HepG2 (cell line): ENCODE results near the gene MFAP1. TPM values are rescaled to one million over a fixed set of nuclear protein-coding genes. Genes with fewer than 3 reads are reported as not detected.
A peak's percentile ranks its signal among the peaks of the same experiment; 100 is the strongest.

Experiments
- ARID3A ChIP-seq: IDR thresholded peaks from 2 replicates; pipeline ENCODE4 v1.6.1; 2012; ENCODE audit warnings: low read depth, low read length, improper control_type of control experiment
- ATF2 ChIP-seq: sonication (generic); formaldehyde crosslinking; IDR thresholded peaks from 2 replicates; pipeline ENCODE4 v1.4.0; 2020; ENCODE audit warnings: missing genetic modification reagents
- ATRX ChIP-seq: sonication (generic); formaldehyde crosslinking; IDR thresholded peaks from 2 replicates; pipeline ENCODE4 v1.4.0; 2020; ENCODE audit warnings: missing genetic modification reagents, borderline replicate concordance
- E2F5 ChIP-seq: sonication (generic); formaldehyde crosslinking; conservative IDR thresholded peaks from 2 replicates; pipeline ENCODE4 v1.4.0; 2020; ENCODE audit warnings: missing genetic modification reagents
- HOXA5 ChIP-seq: sonication (generic); formaldehyde crosslinking; IDR thresholded peaks from 2 replicates; pipeline ENCODE4 v1.4.0; 2020; ENCODE audit warnings: missing genetic modification reagents
- IKZF5 ChIP-seq: IDR thresholded peaks from 2 replicates; pipeline ENCODE4 v1.6.1; 2018; ENCODE audit warnings: missing genetic modification reagents, mild to moderate bottlenecking, missing compliant biosample characterization
- MTA1 ChIP-seq: sonication (generic); formaldehyde crosslinking; IDR thresholded peaks from 2 replicates; pipeline ENCODE4 v1.4.0; 2020; ENCODE audit warnings: missing genetic modification reagents, mild to moderate bottlenecking, borderline replicate concordance
- MXI1 ChIP-seq: IDR thresholded peaks from 3 replicates; pipeline ENCODE4 v1.6.1; 2012; ENCODE audit warnings: low read depth, low read length, inconsistent platforms, borderline replicate concordance
- NFE2L2 ChIP-seq: fragments of 150-350 bp; IDR thresholded peaks from 2 replicates; pipeline ENCODE4 v1.6.1; 2014; ENCODE audit warnings: low read length
- NFIB ChIP-seq: sonication (generic); formaldehyde crosslinking; IDR thresholded peaks from 2 replicates; pipeline ENCODE4 v1.9.0; 2021; ENCODE audit warnings: missing genetic modification reagents, mild to moderate bottlenecking, borderline replicate concordance
- NFRKB ChIP-seq: fragments of 450-650 bp; IDR thresholded peaks from 2 replicates; pipeline ENCODE4 v1.6.1; 2017
- NONO ChIP-seq, 2 experiments: fragments of 450-650 bp in 1 of 2; sonication (generic) in 1 of 2; formaldehyde crosslinking in 1 of 2; IDR thresholded peaks in 1 of 2; conservative IDR thresholded peaks in 1 of 2; 2 replicates each; pipeline versions ENCODE4 v1.6.1 to v1.8.0; 2017 to 2022; ENCODE audit warnings: mild to moderate bottlenecking in 1 of 2, missing genetic modification reagents in 1 of 2, moderate library complexity in 1 of 2
- NR2F6 ChIP-seq, 2 experiments: IDR thresholded peaks; 2 replicates each; pipeline ENCODE4 v1.6.1; 2016; ENCODE audit warnings: antibody characterized with exemption in 1 of 2, mild to moderate bottlenecking in 1 of 2
- PATZ1 ChIP-seq: sonication (generic); formaldehyde crosslinking; IDR thresholded peaks from 2 replicates; pipeline ENCODE4 v1.4.0; 2020; ENCODE audit warnings: missing genetic modification reagents
- PHF8 ChIP-seq: sonication (generic); formaldehyde crosslinking; IDR thresholded peaks from 2 replicates; pipeline ENCODE4 v1.5.0; 2020; ENCODE audit warnings: missing genetic modification reagents
- TAF1 ChIP-seq: sonication (generic); formaldehyde crosslinking; IDR thresholded peaks from 2 replicates; pipeline ENCODE4 v1.4.0; 2020; ENCODE audit warnings: missing genetic modification reagents
- TBL1XR1 ChIP-seq: fragments of 150-350 bp; IDR thresholded peaks from 2 replicates; pipeline ENCODE4 v1.6.1; 2014; ENCODE audit warnings: borderline replicate concordance, low read length; ENCODE audit not compliant: partially characterized antibody
- ZBTB21 ChIP-seq: sonication (generic); formaldehyde crosslinking; IDR thresholded peaks from 2 replicates; pipeline ENCODE4 v1.4.0; 2020; ENCODE audit warnings: missing genetic modification reagents
- ZBTB3 ChIP-seq: sonication (generic); formaldehyde crosslinking; IDR thresholded peaks from 2 replicates; pipeline ENCODE4 v1.4.0; 2020; ENCODE audit warnings: low read depth, mild to moderate bottlenecking, moderate library complexity, missing genetic modification reagents, borderline replicate concordance
- ZBTB7B ChIP-seq: sonication (generic); formaldehyde crosslinking; IDR thresholded peaks from 2 replicates; pipeline ENCODE4 v1.4.0; 2020; ENCODE audit warnings: missing genetic modification reagents
- ZEB1 ChIP-seq: IDR thresholded peaks from 2 replicates; pipeline ENCODE4 v1.6.1; 2012; ENCODE audit warnings: mild to moderate bottlenecking, low read depth, inconsistent platforms; ENCODE audit not compliant: insufficient replicate concordance
- ZFP82 ChIP-seq: sonication (generic); formaldehyde crosslinking; IDR thresholded peaks from 2 replicates; pipeline ENCODE4 v1.5.1; 2020; ENCODE audit warnings: mild to moderate bottlenecking, missing genetic modification reagents, borderline replicate concordance
- ZNF232 ChIP-seq: sonication (generic); formaldehyde crosslinking; IDR thresholded peaks from 2 replicates; pipeline ENCODE4 v1.4.0; 2020; ENCODE audit warnings: missing genetic modification reagents, borderline replicate concordance
- ZNF256 ChIP-seq: sonication (generic); formaldehyde crosslinking; conservative IDR thresholded peaks from 2 replicates; pipeline ENCODE4 v1.4.0; 2020; ENCODE audit warnings: missing genetic modification reagents
- polyA plus RNA-seq, 8 experiments: library from polyadenylated mRNA; depleted of rRNA in 3 of 8; stranded (reverse) in 7 of 8; unstranded in 1 of 8; fragments of >200 nt; fragmentation: Illumina TruSeq in 4 of 8; extraction: Trizol in 4 of 8; gene quantifications; 2 replicates each; pipeline versions ENCODE4 v1.2.1 to v1.2.3, GENCODE V29; 2011 to 2016; ENCODE audit warnings: low read depth in 4 of 8, missing spikeins in 1 of 8, mixed read lengths in 1 of 8; ENCODE audit not compliant: insufficient read depth in 1 of 8
- total RNA-seq, 5 experiments: library from RNA; depleted of rRNA; stranded (reverse); fragments of >200 nt; fragmentation: Illumina TruSeq; extraction: Trizol; gene quantifications; 2 replicates each; pipeline ENCODE4 v1.2.3, GENCODE V29; 2016; ENCODE audit warnings: low read depth in 1 of 5

MFAP1 gene
- total and polyA plus RNA-seq, 2 of the 13 experiments (the other 11 are each of a cell fraction or from before 2014, with no cell fraction given), result 11.8 to 39.5 TPM

GRCh38 chr15:43776718-43777266 lies 47.7 kb downstream of the MFAP1 start, which contains the start of gene ELL3 (continued):
- TF ChIP-seq ARID3A (no peak), PATZ1 (CRISPR knock-in tag) (0 out of 2 replicates have a peak, but pooled peaks have one; percentile 11), IKZF5 (peak; percentile 51; the same call in 1 of the 2 replicates), ZBTB3 (no peak), TBL1XR1 (no peak), MXI1 (no peak), E2F5 (CRISPR knock-in tag) (no peak), MTA1 (CRISPR knock-in tag) (no peak), HOXA5 (CRISPR knock-in tag) (no peak), ZEB1 (no peak), ZNF256 (CRISPR knock-in tag) (no peak), ZFP82 (CRISPR knock-in tag) (no peak), NFE2L2 (no peak), NFRKB (no peak), NR2F6 (IDR thresholded peaks at IDR 0.05) (no peak), NR2F6 (CRISPR knock-in tag; IDR thresholded peaks at IDR 0.05) (no peak), ZBTB7B (CRISPR knock-in tag) (no peak), ATF2 (CRISPR knock-in tag) (no peak), PHF8 (CRISPR knock-in tag) (no peak; the same call in 1 of the 2 replicates), ZNF232 (CRISPR knock-in tag) (no peak), NFIB (CRISPR knock-in tag) (no peak), ZBTB21 (no peak), ATRX (CRISPR knock-in tag) (no peak), NONO (IDR thresholded peaks at IDR 0.05) (no peak), NONO (CRISPR knock-in tag; conservative IDR thresholded peaks at IDR 0.05) (0 out of 2 replicates have a peak, but pooled peaks have one; percentile 17), TAF1 (CRISPR knock-in tag) (peak; percentile 12; the same call in 1 of the 2 replicates)
